ENCODE measurements around the gene FAM131A.

DNA sequence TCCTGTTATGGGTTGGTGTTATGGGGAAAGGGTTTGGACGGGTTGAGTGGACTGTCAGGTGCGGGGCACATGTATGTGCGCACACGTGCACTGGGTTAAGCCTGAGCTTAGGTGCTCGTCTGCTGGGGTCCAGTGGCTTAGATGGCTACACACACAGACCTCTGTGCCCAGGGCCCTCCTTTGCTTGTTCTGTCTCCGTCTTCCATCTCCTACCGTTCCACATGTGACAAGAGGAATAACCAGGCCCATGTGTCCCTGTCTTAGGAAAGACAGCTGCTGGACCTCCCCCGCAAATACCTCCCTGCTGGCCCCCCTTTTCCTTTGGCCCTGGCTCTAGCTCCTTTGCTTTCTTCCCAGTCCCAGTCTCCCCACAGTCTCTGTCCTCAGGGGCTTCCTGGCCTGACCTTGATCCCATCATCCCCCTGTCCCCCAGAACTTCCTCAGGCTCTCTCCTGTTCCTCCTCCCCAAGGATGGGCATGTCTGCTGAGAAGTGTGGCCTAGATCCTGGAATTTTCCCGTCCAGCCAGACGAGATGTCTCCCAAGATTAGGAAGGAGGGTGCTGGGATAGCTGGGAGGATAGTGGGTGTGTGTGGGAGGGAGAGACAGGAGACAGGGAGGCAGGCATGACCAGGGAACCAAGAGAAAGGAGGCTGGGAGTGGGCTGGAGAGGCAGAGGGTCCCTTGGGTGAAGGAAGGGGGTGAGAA is 41.4 kb downstream of the FAM131A start:
- TF ChIP-seq CTCF (conservative IDR thresholded peaks at IDR 0.05; ENCODE audit: low read depth, low read length), result no peak
- no peak for TF ChIP-seq FOS (IDR thresholded peaks at IDR 0.05; ENCODE audit: low read depth, low read length)
- no peak for TF ChIP-seq RCOR1 (IDR thresholded peaks at IDR 0.05; ENCODE audit: insufficient replicate concordance, low read length)
- no peak for TF ChIP-seq CEBPB (IDR thresholded peaks at IDR 0.05; ENCODE audit: low read depth, low read length)

All from IMR-90 (cell line).